Renal cortical epithelial cell (primary cell): ENCODE data around the gene BACE2. TPM values are rescaled to one million over a fixed set of nuclear protein-coding genes. Genes with fewer than 3 reads are reported as not detected.
"Not testable (repeated sequence)": the region's sequence is repeated elsewhere in the genome, so short reads cannot be mapped to it uniquely, and the experiment has no call there.

Source experiments
- DNase-seq: peaks from one replicate; pipeline ENCODE4 v3.0.0-alpha.2; 2011; ENCODE audit warnings: low read depth
- total RNA-seq: library from RNA; depleted of rRNA; stranded (reverse); fragments of >200 nt; gene quantifications from 2 replicates; pipeline ENCODE4 v1.2.3, GENCODE V29; 2014

The BACE2 gene
- total RNA-seq, 1 donor from 2014 or later, result 88.7 TPM

DNA sequence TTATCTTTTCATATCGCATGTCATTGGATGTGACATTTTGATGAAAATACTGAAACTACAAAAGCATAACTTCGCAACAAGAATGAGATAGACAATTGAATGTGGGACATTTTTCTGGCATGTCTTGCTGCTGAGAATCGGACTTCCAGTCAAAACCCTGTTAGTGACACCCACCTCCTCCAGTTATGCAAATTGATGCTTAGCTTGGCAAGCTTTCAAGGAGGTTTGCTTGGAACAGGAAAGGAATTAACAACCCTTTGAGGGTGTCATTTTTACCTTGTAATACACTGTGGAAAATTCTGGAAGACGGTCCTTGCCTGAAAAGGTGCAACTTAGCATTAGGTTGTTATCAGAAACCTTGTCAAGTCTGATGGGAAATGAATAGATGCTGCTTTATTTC is 109.9 kb downstream of the BACE2 start:
- DNase-seq, result peak; percentile 31

DNA sequence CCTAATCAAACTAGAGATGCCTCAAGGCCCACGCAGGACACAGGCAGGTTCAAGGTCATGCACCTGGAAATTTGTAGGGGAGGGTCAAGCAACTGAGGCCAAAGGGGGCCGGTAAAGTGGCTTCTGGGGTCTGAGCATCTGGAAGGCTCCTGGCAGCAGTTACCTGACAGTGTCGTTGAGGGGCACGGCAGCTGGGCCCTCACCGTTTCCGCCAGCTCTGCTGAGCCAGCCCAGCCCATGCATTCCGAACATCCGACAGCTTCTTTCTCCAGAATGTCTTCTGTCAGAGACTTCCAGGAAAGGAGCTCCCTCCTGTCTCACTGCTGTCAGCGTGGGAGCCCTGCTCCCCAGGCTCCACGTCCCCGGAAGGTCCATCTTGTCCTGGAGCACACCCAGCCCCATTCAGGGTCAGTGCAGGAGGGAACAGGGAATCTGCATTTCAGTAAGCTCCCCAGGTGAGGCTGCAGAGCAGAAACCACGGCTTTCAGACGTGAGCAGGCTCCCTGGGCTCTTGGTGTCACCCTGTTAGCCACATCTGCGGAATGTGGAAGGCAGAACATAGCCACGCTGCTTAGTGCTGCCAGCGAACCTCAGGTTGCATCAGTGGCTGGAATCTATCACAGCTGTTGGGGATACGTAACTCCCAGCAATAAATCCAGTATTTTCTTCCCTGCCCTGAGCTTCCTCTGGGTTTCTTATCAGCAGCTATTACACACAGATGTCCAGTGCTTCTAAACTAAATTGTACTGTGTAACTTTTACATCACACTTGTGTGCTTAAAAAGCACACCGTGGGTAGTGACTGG is 112.4 kb downstream of the BACE2 start:
- DNase-seq, result no peak

DNA sequence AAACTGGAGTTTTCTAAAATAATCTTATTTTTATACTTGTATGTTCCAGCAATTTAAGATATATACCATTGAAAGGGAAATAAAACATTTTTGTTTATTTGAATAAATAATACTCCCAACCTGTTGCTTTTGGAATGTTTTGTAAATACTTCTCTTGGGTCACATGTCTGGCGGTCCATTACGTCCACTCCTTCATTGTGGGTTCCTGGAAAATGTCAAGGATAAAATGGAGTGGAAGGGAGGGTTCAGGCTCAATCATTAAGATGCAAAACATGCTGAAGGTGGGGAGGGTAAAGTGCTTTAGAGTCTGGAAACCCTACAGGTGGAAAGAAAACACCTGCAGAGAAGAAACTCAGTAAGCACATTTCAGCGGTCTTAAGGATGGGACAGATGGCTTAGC is 114.5 kb downstream of the BACE2 start:
- no peak for DNase-seq

DNA sequence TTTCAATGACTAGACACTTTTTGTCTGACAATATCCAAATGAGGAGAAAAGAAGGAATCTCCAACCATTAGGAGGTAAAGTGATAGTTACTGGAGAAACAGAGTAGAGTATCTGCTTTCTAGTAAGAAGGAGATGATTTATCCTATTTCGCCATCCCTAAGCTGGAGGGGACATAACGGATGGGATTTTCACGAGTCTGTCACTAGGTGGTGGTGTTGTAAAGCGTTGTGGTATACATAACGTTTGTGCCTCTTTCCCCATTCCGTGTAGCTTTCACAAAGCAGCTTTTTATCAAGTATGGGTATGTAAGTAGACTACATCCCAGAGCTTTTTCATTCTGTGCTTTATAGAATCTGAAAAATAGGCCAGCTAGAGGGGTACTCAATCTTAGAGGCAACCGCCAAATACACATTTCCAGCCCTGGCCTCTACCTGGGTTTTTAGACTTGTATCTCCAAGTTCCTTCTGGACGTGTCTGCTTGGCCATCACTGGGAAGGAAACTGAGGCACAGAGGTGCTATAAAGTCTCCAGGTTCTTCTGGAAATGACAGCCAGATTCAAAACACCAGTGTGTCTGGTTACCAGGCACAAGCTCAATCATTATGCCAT is 115.4 kb downstream of the BACE2 start:
- peak; percentile 79 for DNase-seq

DNA sequence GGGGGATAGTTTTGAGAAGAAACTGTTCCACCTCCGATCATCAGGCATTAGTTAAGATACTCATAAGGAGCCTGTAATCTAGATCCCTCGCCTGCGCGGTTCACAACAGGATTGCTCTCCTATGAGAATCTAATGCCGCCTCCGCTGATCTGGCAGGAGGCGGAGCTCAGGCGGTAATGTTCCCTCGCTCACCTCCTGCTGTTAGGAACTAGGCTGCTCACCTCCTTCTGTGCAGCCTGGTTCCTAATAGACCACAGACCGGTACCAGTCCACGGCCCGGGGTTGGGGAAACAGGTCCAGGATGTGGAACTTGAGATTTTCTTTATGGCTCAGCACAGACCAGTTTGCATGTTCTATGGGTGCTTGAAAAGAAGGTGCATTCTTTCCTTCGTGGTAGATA is 121.5 kb downstream of the BACE2 start:
- DNase-seq, result no peak

DNA sequence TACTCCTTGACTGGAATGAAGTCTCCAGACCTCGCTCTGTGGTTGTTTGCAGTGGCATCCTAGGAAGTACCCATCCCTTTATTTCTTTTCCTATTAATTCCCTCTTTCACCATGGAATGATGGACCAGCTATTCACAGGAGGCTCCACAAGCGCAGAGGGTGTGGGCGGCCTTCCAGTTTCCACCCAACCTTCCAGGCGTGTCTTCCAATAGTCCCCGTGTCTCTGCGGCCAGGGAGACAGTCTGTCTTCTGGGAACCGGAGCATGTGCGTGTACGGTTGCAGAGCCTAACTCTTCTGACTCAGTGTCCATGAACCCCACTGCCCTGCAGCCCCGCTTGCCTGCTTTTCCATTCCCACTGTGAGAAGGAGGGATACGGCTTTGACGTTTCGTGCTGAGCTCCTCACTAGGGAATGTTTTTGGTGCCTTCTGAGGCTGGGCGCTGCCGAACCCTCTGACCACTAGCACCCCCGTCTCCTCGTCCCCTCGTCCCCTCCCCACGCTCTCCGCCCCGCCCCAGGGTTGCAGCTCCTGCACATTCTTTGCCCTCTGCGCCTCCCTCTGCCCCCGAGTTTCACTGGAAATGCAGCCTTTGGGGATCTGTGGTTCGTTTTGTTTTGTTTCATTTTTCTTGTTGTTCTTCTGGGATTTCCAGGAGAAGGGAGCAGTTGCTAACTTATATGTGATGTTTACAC is 122.3 kb downstream of the BACE2 start:
- no peak for DNase-seq

DNA sequence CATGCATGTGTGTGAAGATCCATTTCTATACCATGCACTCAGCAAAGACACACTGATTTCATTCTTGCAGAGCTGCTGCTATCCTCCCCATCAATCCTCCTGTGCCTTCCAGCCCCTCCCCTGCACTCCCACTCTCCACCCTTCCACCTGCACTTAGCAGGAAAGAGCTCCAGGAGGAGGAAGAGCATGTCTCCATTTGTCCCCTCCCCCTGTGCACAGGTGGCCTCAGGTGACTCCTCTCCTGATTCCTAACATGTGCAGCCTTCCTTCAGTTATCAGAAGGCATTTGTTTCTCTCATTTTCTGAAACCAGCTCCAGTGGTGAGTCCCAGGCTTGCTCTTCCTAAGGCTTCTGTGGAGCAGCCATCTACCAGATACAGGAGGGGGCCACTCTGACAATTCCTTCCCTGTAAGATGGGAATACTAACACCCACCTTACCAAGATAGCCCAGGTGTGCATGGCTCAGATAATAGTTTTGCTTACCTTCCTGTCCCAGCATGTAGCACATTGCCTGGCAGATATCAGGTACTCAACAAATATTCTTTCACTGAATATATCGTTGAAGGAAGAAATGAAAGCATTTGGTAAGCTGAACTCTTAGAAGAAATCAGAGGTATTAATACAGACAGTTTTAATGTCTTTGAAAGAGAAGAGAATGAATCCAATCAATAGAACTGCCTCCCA is 126.7 kb downstream of the BACE2 start:
- no peak for DNase-seq

DNA sequence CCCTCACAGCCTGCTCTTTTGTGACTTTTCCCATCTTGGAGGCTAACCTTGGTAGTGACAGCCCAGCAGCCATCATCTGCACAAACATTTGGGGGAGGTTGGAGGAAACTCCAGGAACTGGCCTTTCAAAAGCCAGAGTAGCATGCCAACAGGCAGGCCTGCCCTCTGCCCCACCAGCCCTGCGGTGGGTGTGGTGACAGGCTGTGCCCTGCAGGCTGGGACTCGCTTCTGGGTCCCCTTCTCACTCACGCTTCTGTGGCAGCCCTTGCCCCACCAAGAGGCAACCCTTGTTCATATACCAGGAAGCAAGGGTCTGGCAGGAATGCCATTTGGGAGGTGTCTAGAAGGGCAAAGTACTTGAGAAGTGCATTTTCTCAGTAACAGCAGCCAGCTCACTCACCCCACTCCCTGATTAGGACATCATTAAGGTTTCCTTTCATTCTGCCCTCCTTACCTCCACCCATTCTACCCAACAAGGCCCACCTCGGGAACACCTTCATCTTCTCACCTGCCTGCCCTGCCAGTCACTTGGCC is 127.8 kb downstream of the BACE2 start:
- DNase-seq, result no peak

DNA sequence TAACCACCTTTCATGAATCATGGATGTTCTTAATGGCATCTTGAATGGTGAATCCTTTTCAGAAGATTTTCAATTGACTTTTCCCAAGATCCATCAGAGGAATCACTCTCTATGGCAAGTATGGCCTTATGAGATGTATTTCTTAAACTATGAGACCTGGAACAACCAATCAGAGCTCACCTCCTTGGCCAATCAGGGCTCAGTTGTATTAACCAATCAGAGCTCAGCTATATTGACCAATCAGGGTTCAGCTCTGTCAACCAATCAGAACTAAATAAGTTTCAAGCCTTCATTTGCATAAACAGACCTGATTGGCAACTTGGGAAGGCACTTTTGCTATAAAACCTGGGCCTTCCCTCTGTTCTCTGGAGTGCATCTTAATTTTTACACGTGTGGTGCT is 135.0 kb downstream of the BACE2 start:
- no peak for DNase-seq

DNA sequence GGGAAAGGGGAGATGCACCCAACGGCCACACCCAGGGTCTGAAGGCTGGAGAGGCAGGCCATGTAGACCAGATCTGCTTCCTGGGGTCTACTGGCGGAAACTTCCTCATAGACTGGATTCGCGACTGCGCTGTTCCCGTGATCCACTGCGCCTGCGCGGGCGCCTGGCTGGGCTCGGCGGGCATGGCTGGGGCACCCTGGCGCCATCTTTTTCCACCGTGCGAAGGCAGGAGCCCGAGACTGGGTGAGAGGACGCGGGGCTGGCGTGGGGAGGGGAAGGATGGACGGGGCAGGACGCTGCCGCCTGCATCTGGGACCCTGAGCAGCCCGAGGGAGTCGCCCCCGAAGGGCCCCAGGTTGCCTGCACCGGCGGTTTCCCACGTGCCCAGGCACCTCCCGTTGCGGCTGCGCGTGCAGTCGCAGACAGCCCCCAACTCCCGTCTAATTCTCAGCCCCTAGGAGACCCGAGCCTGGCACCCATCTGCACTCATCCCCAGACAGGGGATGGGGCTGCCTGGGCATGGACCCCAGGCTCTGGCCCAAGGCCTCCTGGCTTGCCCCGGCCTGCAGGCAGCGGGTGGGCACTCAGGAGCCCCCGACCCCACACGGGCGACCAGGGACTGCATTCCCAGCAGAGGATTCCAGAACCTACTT is 136.2 kb downstream of the BACE2 start:
- DNase-seq, result no peak

DNA sequence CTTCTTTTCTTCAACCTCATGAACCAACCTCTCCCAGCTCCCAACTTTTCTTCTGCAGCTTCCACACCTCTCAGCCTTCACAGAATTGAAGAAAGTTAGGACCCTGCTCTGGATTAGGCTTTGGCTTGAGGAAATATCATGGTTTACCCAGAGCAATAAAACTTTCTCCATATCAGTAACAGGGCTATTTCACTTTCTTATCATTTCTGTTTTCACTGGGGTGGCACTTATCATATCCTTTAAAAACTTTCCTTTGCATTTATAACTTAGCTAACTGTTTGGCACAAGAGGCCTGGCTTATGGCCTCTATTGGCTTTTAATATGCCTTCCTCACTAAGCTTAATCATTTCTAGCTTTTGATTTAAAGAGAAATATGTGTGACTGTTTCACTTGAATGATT is 139.3 kb downstream of the BACE2 start:
- no peak for DNase-seq

DNA sequence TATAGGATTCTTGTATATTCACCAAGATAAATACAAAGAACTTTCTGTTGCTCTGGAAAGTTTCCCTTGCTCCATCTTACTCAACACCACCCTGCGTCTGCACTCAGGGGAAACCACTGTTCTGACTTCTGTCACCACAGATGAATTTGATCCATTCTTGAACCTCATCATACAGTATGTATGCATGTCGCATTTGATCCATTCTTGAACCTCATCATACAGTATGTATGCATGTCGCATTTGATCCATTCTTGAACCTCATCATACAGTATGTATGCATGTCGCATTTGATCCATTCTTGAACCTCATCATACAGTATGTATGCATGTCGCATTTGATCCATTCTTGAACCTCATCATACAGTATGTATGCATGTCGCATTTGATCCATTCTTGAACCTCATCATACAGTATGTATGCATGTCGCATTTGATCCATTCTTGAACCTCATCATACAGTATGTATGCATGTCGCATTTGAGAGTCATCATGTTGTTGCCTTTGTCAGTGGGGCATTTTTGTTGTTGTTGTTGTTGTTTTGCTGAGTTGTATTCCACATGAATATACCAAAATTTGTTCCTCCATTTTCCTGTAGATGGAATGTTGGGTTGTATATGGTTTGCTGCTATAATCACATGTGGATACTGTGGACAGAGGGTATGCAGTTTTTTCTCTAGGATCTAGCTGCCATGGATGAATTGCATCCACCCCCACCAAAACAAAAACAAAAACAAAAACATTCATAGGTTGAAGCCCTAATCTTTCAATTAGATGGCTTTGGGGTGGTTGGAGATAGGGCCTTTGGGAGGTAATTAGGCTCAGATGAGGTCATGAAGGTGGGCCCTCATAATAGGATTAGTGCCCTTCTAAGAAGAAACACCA is 145.6 kb downstream of the BACE2 start:
- not testable (repeated sequence) for DNase-seq

DNA sequence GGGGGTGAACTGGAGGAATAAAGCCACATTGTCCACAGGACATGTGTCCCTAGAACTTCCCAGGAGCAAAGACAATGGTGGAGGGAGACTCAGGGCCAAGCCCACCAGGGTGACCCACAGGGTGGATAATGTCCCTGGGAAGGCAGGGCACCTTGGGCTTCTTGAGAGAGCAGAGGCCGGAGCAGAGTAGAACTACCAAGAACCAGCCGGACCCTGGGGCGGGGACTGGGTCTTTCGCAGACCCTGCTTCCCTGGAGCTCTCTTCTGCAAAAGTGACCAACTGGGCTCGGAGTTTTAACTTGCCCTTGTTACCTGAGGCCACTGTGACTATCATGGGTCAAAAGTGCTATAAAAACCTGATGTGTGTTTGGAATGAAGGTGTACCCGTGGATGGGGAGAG is 147.8 kb downstream of the BACE2 start:
- no peak for DNase-seq

DNA sequence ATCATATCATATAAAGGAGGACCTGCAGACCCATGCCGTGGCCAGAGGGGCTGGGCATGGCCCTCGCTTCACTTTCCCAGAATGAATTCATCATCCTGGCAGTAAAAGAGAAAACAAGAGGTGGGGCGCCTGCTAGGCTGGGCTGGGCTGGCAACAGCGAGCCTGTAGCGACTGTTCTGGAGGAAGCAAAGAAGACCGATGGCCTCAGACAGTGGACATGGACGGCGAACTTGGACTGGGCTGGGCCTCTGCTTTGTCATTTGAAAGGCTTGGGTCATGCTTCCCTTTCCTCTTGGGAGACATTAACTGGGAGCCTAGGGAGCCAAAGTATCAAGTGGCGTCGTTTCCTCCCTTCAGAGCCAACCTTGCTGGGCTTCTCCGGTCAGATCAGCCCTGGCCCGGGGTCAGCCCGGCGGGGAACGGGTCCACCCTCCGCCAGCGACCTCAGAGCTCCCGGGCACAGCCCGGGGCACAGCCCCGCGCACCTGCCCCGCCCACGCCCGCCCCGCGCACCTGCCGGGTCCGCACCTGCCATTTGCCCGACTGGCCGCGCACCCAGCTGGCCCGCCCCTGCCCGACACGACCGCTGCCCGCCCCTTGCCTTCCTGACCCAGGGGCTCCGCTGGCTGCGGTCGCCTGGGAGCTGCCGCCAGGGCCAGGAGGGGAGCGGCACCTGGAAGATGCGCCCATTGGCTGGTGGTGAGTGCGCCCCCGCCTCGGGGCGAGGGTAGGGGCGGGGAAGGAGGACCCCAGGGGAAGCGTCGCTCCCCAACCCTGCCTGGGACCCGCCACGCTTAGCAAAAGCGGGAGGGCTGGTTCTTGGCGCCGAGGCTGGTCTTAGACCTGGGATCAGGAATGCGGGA is 148.5 kb downstream of the BACE2 start, which contains the start of gene FAM3B:
Gene FAM3B, plus strand, starts transcription at position 602 of the 863 bp plus-strand sequence. Its CDS starts 79 bp downstream, at position 681.
- no peak for DNase-seq

DNA sequence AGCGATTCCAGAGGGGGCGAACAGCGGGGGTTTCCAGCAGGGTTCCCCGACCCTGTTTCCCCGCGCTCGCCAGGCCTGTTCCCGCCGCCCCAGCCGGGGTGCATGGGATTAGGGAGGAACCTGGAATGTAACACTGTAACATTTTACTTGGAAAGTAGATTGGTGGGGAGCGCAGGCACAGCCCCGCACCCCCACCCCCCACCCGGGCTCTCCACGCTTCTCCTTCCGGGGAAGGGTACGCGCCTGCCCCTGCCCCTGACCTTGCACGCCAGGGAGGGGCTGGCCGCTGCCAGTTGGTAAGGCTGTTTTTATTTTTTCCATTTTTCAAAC is 149.1 kb downstream of the BACE2 start:
- DNase-seq, result no peak

DNA sequence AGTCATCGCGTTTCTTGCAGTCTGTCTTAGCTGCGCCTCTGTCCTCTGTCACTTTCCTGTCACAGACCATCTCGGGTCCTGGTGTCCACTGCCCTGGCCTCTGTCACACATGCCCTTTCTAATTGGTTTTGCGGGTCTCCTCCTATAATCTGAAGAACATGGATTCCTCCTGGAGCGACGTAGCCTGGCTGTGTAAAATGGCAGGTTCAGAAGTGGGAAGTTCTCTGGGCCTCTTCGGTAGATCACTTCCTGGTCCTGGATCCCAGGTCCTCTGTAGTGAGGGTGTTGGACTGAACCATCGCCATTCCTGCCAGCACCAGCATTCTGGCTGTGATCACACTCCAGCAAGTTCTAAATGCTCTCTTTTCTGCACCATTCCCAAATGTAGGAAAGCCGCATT is 149.5 kb downstream of the BACE2 start:
- no peak for DNase-seq

DNA sequence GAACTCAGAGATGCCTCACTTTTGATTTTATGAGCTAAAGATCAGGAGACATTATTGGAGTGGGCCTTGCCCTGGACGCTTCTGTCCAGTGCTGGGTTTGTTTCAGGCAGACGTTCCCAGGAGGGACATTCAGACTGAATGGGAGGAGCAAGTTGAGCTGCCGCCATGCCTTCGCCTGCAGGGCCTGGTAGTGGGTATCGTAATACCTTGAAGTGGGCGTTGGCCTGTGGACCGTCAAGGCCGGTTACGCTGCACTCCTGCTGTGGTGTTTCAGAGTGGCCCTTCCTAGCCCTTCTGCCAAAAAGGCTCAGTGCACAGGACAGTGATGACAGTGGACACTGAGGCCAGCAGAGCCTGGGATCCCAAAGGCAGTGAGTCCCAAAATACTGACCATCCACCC is 150.3 kb downstream of the BACE2 start:
- no peak for DNase-seq

DNA sequence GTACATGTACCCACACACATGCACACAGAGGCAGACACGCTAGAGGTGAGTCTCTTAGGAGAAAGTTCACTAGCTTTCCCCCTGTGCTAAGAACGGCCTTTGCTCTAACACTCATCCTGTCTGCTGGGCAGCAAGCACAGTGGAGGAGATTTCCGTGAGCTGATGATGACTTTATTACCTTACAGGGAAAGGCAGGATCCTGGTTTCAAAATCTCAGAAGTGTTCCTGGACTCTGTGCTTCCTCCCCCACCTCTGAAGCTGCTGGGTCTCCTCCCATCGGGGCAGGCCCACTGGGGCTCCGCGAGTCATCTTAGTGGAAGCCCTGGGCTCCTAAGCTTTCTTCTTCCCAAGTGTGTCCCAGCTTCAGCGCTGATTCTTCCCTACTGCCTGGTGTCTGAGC is 151.3 kb downstream of the BACE2 start:
- no peak for DNase-seq

DNA sequence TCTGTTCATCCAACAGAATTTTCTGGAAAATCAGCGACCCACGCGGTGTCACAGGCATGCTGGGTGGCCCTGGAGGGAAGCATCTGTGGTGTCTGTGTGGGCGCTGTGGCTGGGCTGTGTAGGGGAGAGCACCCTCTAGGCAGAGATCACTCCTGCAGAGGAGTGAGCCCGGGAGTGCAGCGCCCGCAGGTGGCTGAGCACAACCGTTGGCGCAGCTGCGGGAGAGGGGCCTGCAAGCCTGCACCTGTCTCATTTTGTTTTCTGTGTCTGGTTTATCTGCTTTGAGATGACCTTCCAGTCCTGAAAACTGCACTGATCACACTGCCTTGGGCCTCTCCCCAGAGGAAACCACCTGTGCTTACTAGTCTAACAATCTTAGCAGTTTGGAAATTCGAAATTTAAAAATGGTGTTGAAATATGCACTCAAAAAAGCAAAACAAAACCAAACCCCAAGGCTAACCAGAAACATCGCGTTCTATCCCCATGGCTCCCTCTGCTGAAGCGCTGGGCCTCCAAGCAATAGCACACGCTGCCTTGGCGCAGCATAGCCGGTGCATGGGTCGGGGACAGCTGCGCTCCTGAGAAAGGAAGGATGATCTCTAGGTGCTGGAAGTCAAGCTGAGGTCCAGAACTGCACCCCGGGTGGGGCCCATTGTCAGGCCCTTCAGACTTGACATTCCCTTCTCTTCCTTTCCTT is 153.4 kb downstream of the BACE2 start:
- DNase-seq, result no peak
